ENCODE data around the gene TCFL5. TPM values are rescaled to one million over a fixed set of nuclear protein-coding genes. Genes with fewer than 3 reads are reported as not detected.

TCFL5 gene
- total and polyA plus RNA-seq, 12 donors, result 3.5 to 12.0 (median 5.5) TPM

GRCh38 chr20:62793757-62794006 lies 67.9 kb downstream of the TCFL5 start:
- no peak for DNase-seq
- H3K27ac ChIP-seq, result peak overlapping the region; percentile 69 to 91 (median 83)
- no peak for TF ChIP-seq POLR2A (IDR thresholded peaks at IDR 0.05)
- no peak for TF ChIP-seq CTCF (IDR thresholded peaks at IDR 0.05)
- H3K9me3 ChIP-seq (replicated peaks in 1 of 3), result no peaks in the 10 kb centered on the region
- no peaks in the 10 kb centered on the region for H3K27me3 ChIP-seq
- intact Hi-C loops (cut with DNase I), result loop anchor here (5.0 to 10.0 kb wide), 4 partner anchors 126 to 489 kb away; partner anchors contain the start of gene ADRM1 (in 1 of the 2)
- peak overlapping the region in 1 of 4 donors; percentile 45 for H3K4me3 ChIP-seq
- WGBS, 4 donors, result 39 to 55% (median 49%) methylated on average over 3 to 7 of the region's 7 CpGs
- H3K36me3 ChIP-seq (replicated peaks in 1 of 2), result peaks cover 0 to 8% of the 10 kb centered on the region in 2 donors
- peaks cover 8 to 28% of the 10 kb centered on the region in 2 donors for H3K4me1 ChIP-seq (replicated peaks in 1 of 2)

GRCh38 chr20:62792940-62793756 lies 68.5 kb downstream of the TCFL5 start:
- intact Hi-C loops (cut with DNase I), result loop anchor here (5.0 to 10.0 kb wide), 4 partner anchors 126 to 488 kb away; partner anchors contain the start of gene ADRM1 (in 1 of the 2)
- Histone ChIP-seq H3K27ac (peak overlapping the region in 4 of 5 donors; percentile 69 to 91 (median 86)), H3K4me3 (peak overlapping the region in 1 of 4 donors; percentile 45), H3K36me3 (replicated peaks in 1 of 2) (peaks cover 0 to 3% of the 10 kb centered on the region in 2 donors), H3K4me1 (replicated peaks in 1 of 2) (peaks cover 8 to 28% of the 10 kb centered on the region in 2 donors), H3K9me3 (replicated peaks in 1 of 3) (no peaks in the 10 kb centered on the region), H3K27me3 (no peaks in the 10 kb centered on the region)
- no peak for TF ChIP-seq CTCF (IDR thresholded peaks at IDR 0.05)
- TF ChIP-seq POLR2A (IDR thresholded peaks at IDR 0.05), result no peak
- 70 to 86% (median 85%) methylated on average over 21 to 22 of the region's 22 CpGs for WGBS, 4 donors
- DNase-seq, result peak in 2 of 7 donors; percentile 36 to 53

GRCh38 chr20:62792182-62792939 lies 69.3 kb downstream of the TCFL5 start:
- Histone ChIP-seq H3K27me3 (no peaks in the 10 kb centered on the region), H3K4me1 (replicated peaks in 1 of 2) (peaks cover 7 to 24% of the 10 kb centered on the region in 2 donors), H3K36me3 (replicated peaks in 1 of 2) (no peaks in the 10 kb centered on the region), H3K9me3 (replicated peaks in 1 of 3) (no peaks in the 10 kb centered on the region), H3K27ac (no peak overlapping the region), H3K4me3 (no peak overlapping the region)
- DNase-seq, result no peak
- no peak for TF ChIP-seq POLR2A (IDR thresholded peaks at IDR 0.05)
- intact Hi-C loops (cut with DNase I), result loop anchor here (5.0 to 10.0 kb wide), 4 partner anchors 125 to 488 kb away; partner anchors contain the start of gene ADRM1 (in 1 of the 2)
- WGBS, 4 donors, result 69 to 81% (median 74%) methylated on average over 7 to 9 of the region's 9 CpGs

GRCh38 chr20:62791301-62792181 lies 70.1 kb downstream of the TCFL5 start:
- Histone ChIP-seq H3K4me1 (replicated peaks in 1 of 2) (peaks cover 3 to 20% of the 10 kb centered on the region in 2 donors), H3K4me3 (no peak overlapping the region), H3K36me3 (replicated peaks in 1 of 2) (no peaks in the 10 kb centered on the region), H3K27ac (no peak overlapping the region), H3K9me3 (replicated peaks in 1 of 3) (no peaks in the 10 kb centered on the region), H3K27me3 (no peaks in the 10 kb centered on the region)
- intact Hi-C loops (cut with DNase I), result loop anchor here (5.0 to 10.0 kb wide), 4 partner anchors 124 to 487 kb away; partner anchors contain the start of gene ADRM1 (in 1 of the 2)
- TF ChIP-seq POLR2A (IDR thresholded peaks at IDR 0.05) (no peak), CTCF (IDR thresholded peaks at IDR 0.05) (peak; percentile 89 to 96 (median 92))
- WGBS, 4 donors, result 25 to 38% (median 32%) methylated on average over 16 to 23 of the region's 23 CpGs
- peak; percentile 82 to 91 (median 87) for DNase-seq

Measured in adrenal gland (tissue), 12 donors.